Keratinocyte (primary cell): ENCODE data around the gene CCDC63.

Experiments used
- CTCF ChIP-seq, 3 experiments: IDR thresholded peaks in 1 of 3; conservative IDR thresholded peaks in 1 of 3; optimal IDR thresholded peaks in 1 of 3; 2 replicates in 2 of 3; 3 replicates in 1 of 3; pipeline versions ENCODE3 to v1.5.1; 2011; ENCODE audit warnings: low read length in 3 of 3, mild to moderate bottlenecking in 3 of 3, moderate library complexity in 2 of 3, control low read depth in 1 of 3, inconsistent platforms in 1 of 3; ENCODE audit not compliant: insufficient read depth in 2 of 3; ENCODE audit errors: extremely low read depth in 1 of 3
- EZH2 ChIP-seq: IDR thresholded peaks from one replicate; pipeline ENCODE4 v1.6.1; 2012; ENCODE audit warnings: inconsistent platforms, mild to moderate bottlenecking, low read length, moderate library complexity

GRCh38 chr12:110863161-110863560 lies 16.4 kb downstream of the CCDC63 start:
- TF ChIP-seq CTCF (optimal IDR thresholded peaks at IDR 0.05 in 1 of 3, IDR thresholded peaks at IDR 0.05 in 1 of 3, conservative IDR thresholded peaks at IDR 0.05 in 1 of 3; ENCODE audit: extremely low read depth in 1 of 3, insufficient read depth in 2 of 3, low read length in 3 of 3) = no peak
- TF ChIP-seq EZH2 = no peak
